Endothelial cell (in vitro differentiated cells): Measurements from ENCODE around the gene TLCD5. TPM values are rescaled to one million over a fixed set of nuclear protein-coding genes. Genes with fewer than 3 reads are reported as not detected.

Source experiments
- total RNA-seq: library from RNA; stranded (reverse); fragmentation: NEBNext Ultra II Directional; extraction: Animal tissue kit (Norgen Biotek cat#: 25700); gene quantifications from one replicate; pipeline ENCODE4 v1.2.1, GENCODE V29; 2021; ENCODE audit not compliant: unreplicated experiment

Gene TLCD5
- total RNA-seq, 1 donor from 2014 or later: 15.2 TPM

Other genes with a start within 250 kb of the TLCD5 start
- not detected for gene TRIM29, start 187.2 kb upstream of the TLCD5 start, total RNA-seq
- gene OAF, start 114.3 kb upstream of the TLCD5 start, total RNA-seq: 15.5 TPM
- gene POU2F3, start 85.2 kb upstream of the TLCD5 start, total RNA-seq: 0.97 TPM
- gene ARHGEF12, start 11.1 kb downstream of the TLCD5 start, total RNA-seq: 128 TPM
- 4.5 TPM for gene GRIK4, start 186.4 kb downstream of the TLCD5 start, total RNA-seq